Measurements from ENCODE around the gene ADD2.

DNA sequence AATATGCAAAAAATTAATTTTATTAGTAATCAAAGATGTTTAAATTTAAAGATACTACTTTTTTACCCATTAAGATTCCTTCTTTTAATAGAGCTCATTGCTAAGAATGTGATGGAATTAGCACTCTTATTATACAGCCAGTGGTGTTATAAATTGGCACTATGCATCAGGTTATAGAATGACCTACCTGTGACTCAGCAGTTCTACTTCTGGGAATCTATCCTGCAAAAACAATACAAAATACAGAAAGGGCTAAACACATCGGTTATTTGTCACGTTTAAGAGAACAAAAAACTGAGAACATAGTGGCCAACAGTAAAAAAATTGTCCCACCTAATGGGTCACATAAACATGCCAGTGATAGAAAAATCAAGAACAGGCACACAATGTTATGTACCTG lies 9.4 kb upstream of the ADD2 start:
- TF ChIP-seq, protein P1, sequence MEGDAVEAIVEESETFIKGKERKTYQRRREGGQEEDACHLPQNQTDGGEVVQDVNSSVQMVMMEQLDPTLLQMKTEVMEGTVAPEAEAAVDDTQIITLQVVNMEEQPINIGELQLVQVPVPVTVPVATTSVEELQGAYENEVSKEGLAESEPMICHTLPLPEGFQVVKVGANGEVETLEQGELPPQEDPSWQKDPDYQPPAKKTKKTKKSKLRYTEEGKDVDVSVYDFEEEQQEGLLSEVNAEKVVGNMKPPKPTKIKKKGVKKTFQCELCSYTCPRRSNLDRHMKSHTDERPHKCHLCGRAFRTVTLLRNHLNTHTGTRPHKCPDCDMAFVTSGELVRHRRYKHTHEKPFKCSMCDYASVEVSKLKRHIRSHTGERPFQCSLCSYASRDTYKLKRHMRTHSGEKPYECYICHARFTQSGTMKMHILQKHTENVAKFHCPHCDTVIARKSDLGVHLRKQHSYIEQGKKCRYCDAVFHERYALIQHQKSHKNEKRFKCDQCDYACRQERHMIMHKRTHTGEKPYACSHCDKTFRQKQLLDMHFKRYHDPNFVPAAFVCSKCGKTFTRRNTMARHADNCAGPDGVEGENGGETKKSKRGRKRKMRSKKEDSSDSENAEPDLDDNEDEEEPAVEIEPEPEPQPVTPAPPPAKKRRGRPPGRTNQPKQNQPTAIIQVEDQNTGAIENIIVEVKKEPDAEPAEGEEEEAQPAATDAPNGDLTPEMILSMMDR (conservative IDR thresholded peaks at IDR 0.05; ENCODE audit: low read depth, low read length), result no peak
- no peak for TF ChIP-seq EZH2 (IDR thresholded peaks at IDR 0.05; ENCODE audit: low read length, unreplicated experiment)

All from PC-3 (cell line).